HEK293 (cell line): ENCODE data around the gene LIMA1.
"Not testable (repeated sequence)": the region's sequence is repeated elsewhere in the genome, so short reads cannot be mapped to it uniquely, and the experiment has no call there.

ENCODE experiments used
- CTCF ChIA-PET: fragments of 350-600 bp; formaldehyde crosslinking; extraction: SDS; loops from one replicate; lab custom pipeline; 2021; ENCODE audit warnings: antibody characterized with exemption; lab: Yijun Ruan, JAX
- POLR2A ChIA-PET: fragments of 300-600 bp; formaldehyde crosslinking; extraction: SDS; loops from one replicate; lab custom pipeline; 2020; ENCODE audit warnings: antibody characterized with exemption, inconsistent platforms; lab: Yijun Ruan, JAX
- H3K27ac ChIP-seq: fragments of 200-500 bp; sonication (Bioruptor generic); 2 replicates; pipeline ENCODE4 v1.5.1; 2014; ENCODE audit warnings: low read depth, low read length, control low read depth, inconsistent platforms; ENCODE audit errors: extremely low read depth
- H3K36me3 ChIP-seq, 2 experiments: fragments of 200-500 bp in 1 of 2; sonication (Bioruptor generic) in 1 of 2; 1 replicate in 1 of 2; 2 replicates in 1 of 2; pipeline ENCODE4 v1.5.1; 2014 to 2017; ENCODE audit warnings: inconsistent platforms in 2 of 2, low read length in 2 of 2; ENCODE audit not compliant: control insufficient read depth in 2 of 2, insufficient read depth in 1 of 2
- H3K4me1 ChIP-seq: fragments of 200-500 bp; sonication (Bioruptor generic); 2 replicates; pipeline ENCODE4 v1.5.1; 2014; ENCODE audit warnings: mild to moderate bottlenecking, low read length, inconsistent platforms; ENCODE audit not compliant: control insufficient read depth, insufficient read depth
- H3K4me3 ChIP-seq: 2 replicates; pipeline ENCODE4 v1.5.1; 2011; ENCODE audit warnings: low read depth, mild to moderate bottlenecking, control low read depth, low read length, moderate library complexity
- H3K9me3 ChIP-seq: fragments of 200-500 bp; sonication (Bioruptor generic); 2 replicates; pipeline ENCODE4 v1.5.1; 2014; ENCODE audit warnings: low read depth, low read length, inconsistent platforms; ENCODE audit not compliant: control insufficient read depth, insufficient read depth
- ELK4 ChIP-seq: IDR thresholded peaks from 2 replicates; pipeline ENCODE4 v1.6.1; 2011; ENCODE audit warnings: mild to moderate bottlenecking, low read depth, low read length, borderline replicate concordance
- GLIS1 ChIP-seq: fragments of 450-650 bp; formaldehyde crosslinking; IDR thresholded peaks from 2 replicates; pipeline ENCODE4 v1.5.1; 2016; ENCODE audit warnings: missing biosample characterization, missing genetic modification characterization
- GLIS2 ChIP-seq: fragments of 450-650 bp; formaldehyde crosslinking; IDR thresholded peaks from 2 replicates; pipeline ENCODE4 v1.5.1; 2016; ENCODE audit warnings: missing biosample characterization, missing genetic modification characterization
- KLF10 ChIP-seq: fragments of 450-650 bp; IDR thresholded peaks from 2 replicates; pipeline ENCODE4 v1.5.1; 2018; ENCODE audit warnings: missing biosample characterization, mild to moderate bottlenecking, missing genetic modification characterization
- OVOL3 ChIP-seq: fragments of 450-650 bp; formaldehyde crosslinking; IDR thresholded peaks from 2 replicates; pipeline ENCODE4 v1.5.1; 2016; ENCODE audit warnings: missing biosample characterization, missing genetic modification characterization
- SCRT1 ChIP-seq: fragments of 450-650 bp; formaldehyde crosslinking; IDR thresholded peaks from 2 replicates; pipeline ENCODE4 v1.5.1; 2016; ENCODE audit warnings: missing biosample characterization, missing genetic modification characterization, borderline replicate concordance
- TSHZ1 ChIP-seq: fragments of 450-650 bp; formaldehyde crosslinking; IDR thresholded peaks from 2 replicates; pipeline ENCODE4 v1.5.1; 2016; ENCODE audit warnings: missing biosample characterization, missing genetic modification characterization, borderline replicate concordance
- YY2 ChIP-seq: fragments of 450-650 bp; formaldehyde crosslinking; IDR thresholded peaks from 2 replicates; pipeline ENCODE4 v1.5.1; 2016; ENCODE audit warnings: missing biosample characterization, missing genetic modification characterization
- ZBTB48 ChIP-seq: fragments of 450-650 bp; formaldehyde crosslinking; IDR thresholded peaks from 2 replicates; pipeline ENCODE4 v1.5.1; 2016; ENCODE audit warnings: missing biosample characterization, missing genetic modification characterization
- ZBTB6 ChIP-seq: fragments of 450-650 bp; formaldehyde crosslinking; IDR thresholded peaks from 2 replicates; pipeline ENCODE4 v1.5.1; 2017; ENCODE audit warnings: missing biosample characterization, missing genetic modification characterization
- ZNF202 ChIP-seq: fragments of 450-650 bp; formaldehyde crosslinking; IDR thresholded peaks from 2 replicates; pipeline ENCODE4 v1.5.1; 2016; ENCODE audit warnings: missing biosample characterization, missing genetic modification characterization, borderline replicate concordance
- ZNF214 ChIP-seq: fragments of 450-650 bp; formaldehyde crosslinking; IDR thresholded peaks from 2 replicates; pipeline ENCODE4 v1.5.1; 2017; ENCODE audit warnings: missing biosample characterization, mild to moderate bottlenecking, missing genetic modification characterization, borderline replicate concordance
- ZNF311 ChIP-seq: fragments of 450-650 bp; formaldehyde crosslinking; IDR thresholded peaks from 2 replicates; pipeline ENCODE4 v1.5.1; 2017; ENCODE audit warnings: missing biosample characterization, missing genetic modification characterization, borderline replicate concordance
- ZNF354C ChIP-seq: fragments of 450-650 bp; formaldehyde crosslinking; IDR thresholded peaks from 2 replicates; pipeline ENCODE4 v1.5.1; 2016; ENCODE audit warnings: missing biosample characterization, missing genetic modification characterization, low read depth, borderline replicate concordance
- ZNF416 ChIP-seq: fragments of 450-650 bp; formaldehyde crosslinking; IDR thresholded peaks from 2 replicates; pipeline ENCODE4 v1.5.1; 2016; ENCODE audit warnings: missing biosample characterization, missing genetic modification characterization
- ZNF544 ChIP-seq: fragments of 450-650 bp; formaldehyde crosslinking; IDR thresholded peaks from 2 replicates; pipeline ENCODE4 v1.5.0; 2017; ENCODE audit warnings: missing biosample characterization, missing genetic modification characterization
- TF ChIP-seq, protein P1 (sequence below): fragments of 450-650 bp; formaldehyde crosslinking; optimal IDR thresholded peaks from 2 replicates; pipeline ENCODE3; 2016; ENCODE audit warnings: missing biosample characterization, mild to moderate bottlenecking, missing genetic modification characterization

The LIMA1 gene

GRCh38 chr12:50148011-50148410 lies 135.3 kb downstream of the LIMA1 start:
- not testable (repeated sequence) for H3K27ac ChIP-seq, H3K4me3 ChIP-seq, H3K9me3 ChIP-seq
- TF ChIP-seq ZBTB6 (peak; percentile 61; the same call in 1 of the 2 replicates), GLIS1 (peak; percentile 71)
- TF ChIP-seq, all 188 proteins: peak for 2; not testable (repeated sequence) for 186
- H3K36me3 ChIP-seq, H3K4me1 ChIP-seq: not testable (repeated sequence)
- ChIA-PET POLR2A (interaction anchor here (0.6 to 1.6 kb wide), 2 partner anchors 36 to 61 kb away, joined by 3 to 9 read pairs; partner anchors contain the start of gene COX14), CTCF (interaction anchor here (0.5 to 2.1 kb wide), 5 partner anchors 35 to 181 kb away, joined by 3 to 7 read pairs (median 3); partner anchors contain the start of gene COX14)

- ChIA-PET CTCF (interaction anchor here (0.6 to 2.1 kb wide), 4 partner anchors 36 to 1098 kb away, joined by 3 to 7 read pairs (median 4); partner anchors contain the start of gene COX14), POLR2A (interaction anchor here (1.6 to 1.8 kb wide), 2 partner anchors 20 to 35 kb away, joined by 9 to 12 read pairs; partner anchors contain the start of genes CERS5 and COX14)
- TF ChIP-seq ZBTB48 (tag by site-specific recombination) = no peak
- no peak overlapping the region for H3K27ac ChIP-seq
- H3K4me3 ChIP-seq = no peak overlapping the region
- peaks cover 6% of the 10 kb centered on the region for H3K4me1 ChIP-seq
- no peaks in the 10 kb centered on the region for H3K9me3 ChIP-seq
- peaks cover 2 to 16% of the 10 kb centered on the region in 2 experiments; a peak in 2 of 3 replicates for H3K36me3 ChIP-seq
Measured at GRCh38 chr12:50147281-50147680, 136.0 kb downstream of the LIMA1 start.

- Histone ChIP-seq H3K27ac (no peak overlapping the region), H3K4me1 (peaks cover 6% of the 10 kb centered on the region), H3K36me3 (peaks cover 18 to 34% of the 10 kb centered on the region in 2 experiments), H3K4me3 (no peak overlapping the region), H3K9me3 (no peaks in the 10 kb centered on the region)
- ChIA-PET CTCF (interaction anchor here (0.5 to 2.1 kb wide), 4 partner anchors 8 to 66 kb away, joined by 3 to 7 read pairs (median 6); no protein-coding TSS in a partner anchor), POLR2A (no interaction called here)
- TF ChIP-seq ZNF544 (tag by site-specific recombination) = no peak
- no peak for TF ChIP-seq OVOL3 (tag by site-specific recombination)
- TF ChIP-seq SCRT1 = no peak
- TF ChIP-seq ELK4 = no peak
- TF ChIP-seq GLIS2 = no peak
Measured at GRCh38 chr12:50145439-50145838, 137.9 kb downstream of the LIMA1 start.

- CTCF ChIA-PET = interaction anchor here (0.6 to 1.4 kb wide), 5 partner anchors 11 to 55 kb away, joined by 3 to 6 read pairs (median 3); partner anchors contain the start of genes CERS5 and COX14
- no peak overlapping the region for H3K4me3 ChIP-seq
- H3K4me1 ChIP-seq = peaks cover 6% of the 10 kb centered on the region
- TF ChIP-seq YY2 (tag by site-specific recombination) (no peak), KLF10 (tag by site-specific recombination) (no peak), ZNF354C (tag by site-specific recombination) (no peak), ZNF214 (no peak), TSHZ1 (tag by site-specific recombination) (no peak), ZNF311 (tag by site-specific recombination) (no peak), GLIS1 (no peak), ZNF416 (tag by site-specific recombination) (no peak), ZNF202 (tag by site-specific recombination) (no peak)
- TF ChIP-seq, protein P1, sequence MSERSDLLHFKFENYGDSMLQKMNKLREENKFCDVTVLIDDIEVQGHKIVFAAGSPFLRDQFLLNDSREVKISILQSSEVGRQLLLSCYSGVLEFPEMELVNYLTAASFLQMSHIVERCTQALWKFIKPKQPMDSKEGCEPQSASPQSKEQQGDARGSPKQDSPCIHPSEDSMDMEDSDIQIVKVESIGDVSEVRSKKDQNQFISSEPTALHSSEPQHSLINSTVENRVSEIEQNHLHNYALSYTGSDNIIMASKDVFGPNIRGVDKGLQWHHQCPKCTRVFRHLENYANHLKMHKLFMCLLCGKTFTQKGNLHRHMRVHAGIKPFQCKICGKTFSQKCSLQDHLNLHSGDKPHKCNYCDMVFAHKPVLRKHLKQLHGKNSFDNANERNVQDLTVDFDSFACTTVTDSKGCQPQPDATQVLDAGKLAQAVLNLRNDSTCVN (tag by site-specific recombination) = no peak
- H3K36me3 ChIP-seq = peaks cover 35 to 55% of the 10 kb centered on the region in 2 experiments
- H3K27ac ChIP-seq = no peak overlapping the region
- POLR2A ChIA-PET = interaction anchor here (1.0 kb wide), 1 partner anchor 58 kb away, joined by 3 read pairs; no protein-coding TSS in a partner anchor
- H3K9me3 ChIP-seq = no peaks in the 10 kb centered on the region
Measured at GRCh38 chr12:50142993-50143392, 140.3 kb downstream of the LIMA1 start.
